Cardiac muscle cell (in vitro differentiated cells and primary cell): ENCODE measurements around the gene BST2. TPM values are rescaled to one million over a fixed set of nuclear protein-coding genes. Genes with fewer than 3 reads are reported as not detected.
"Not testable (repeated sequence)": the region's sequence is repeated elsewhere in the genome, so short reads cannot be mapped to it uniquely, and the experiment has no call there.

Source experiments
- DNase-seq, 2 donors: peaks; one replicate each; pipeline versions ENCODE4 v3.0.0 to v3.0.0-alpha.2; 2010 to 2017; ENCODE audit warnings: low read depth in 1 of 2, low spot score in 1 of 2
- H3K27ac ChIP-seq: fragments of 200-600 bp; sonication (generic); 2 replicates; pipeline ENCODE4 v1.5.1; 2016
- H3K27me3 ChIP-seq: fragments of 200-600 bp; sonication (generic); 2 replicates; pipeline ENCODE4 v1.6.0; 2016; ENCODE audit warnings: control low read depth
- H3K36me3 ChIP-seq: fragments of 200-600 bp; sonication (generic); 2 replicates; pipeline ENCODE4 v1.5.1; 2016; ENCODE audit warnings: control low read depth
- H3K4me1 ChIP-seq: fragments of 200-600 bp; sonication (generic); 2 replicates; pipeline ENCODE4 v1.8.1; 2017; ENCODE audit warnings: low read depth, mild to moderate bottlenecking, mixed run types
- H3K4me3 ChIP-seq: fragments of 200-600 bp; sonication (generic); 2 replicates; pipeline ENCODE4 v1.5.1; 2016; ENCODE audit warnings: mild to moderate bottlenecking
- H3K9me3 ChIP-seq: fragments of 200-600 bp; sonication (generic); 2 replicates; pipeline ENCODE4 v1.5.1; 2017; ENCODE audit warnings: low read depth, mild to moderate bottlenecking, control low read depth
- polyA plus RNA-seq: library from polyadenylated mRNA; unstranded; fragments of >200 nt; fragmentation: Nextera tagmentation; extraction: Ambion mirVana; gene quantifications from 2 replicates; pipeline ENCODE4 v1.2.1, GENCODE V29; 2016
- total RNA-seq: library from RNA; depleted of rRNA; stranded (reverse); fragments of >200 nt; gene quantifications from 2 replicates; pipeline ENCODE4 v1.2.3, GENCODE V29; 2016
- TF ChIP-seq, protein P1 (sequence below): IDR thresholded peaks from 2 replicates; pipeline ENCODE4 v1.5.1; 2012; ENCODE audit warnings: low read depth, mild to moderate bottlenecking, low read length

Gene BST2
- total and polyA plus RNA-seq, 2 experiments from 2014 or later = 91.8 to 166 TPM

DNA sequence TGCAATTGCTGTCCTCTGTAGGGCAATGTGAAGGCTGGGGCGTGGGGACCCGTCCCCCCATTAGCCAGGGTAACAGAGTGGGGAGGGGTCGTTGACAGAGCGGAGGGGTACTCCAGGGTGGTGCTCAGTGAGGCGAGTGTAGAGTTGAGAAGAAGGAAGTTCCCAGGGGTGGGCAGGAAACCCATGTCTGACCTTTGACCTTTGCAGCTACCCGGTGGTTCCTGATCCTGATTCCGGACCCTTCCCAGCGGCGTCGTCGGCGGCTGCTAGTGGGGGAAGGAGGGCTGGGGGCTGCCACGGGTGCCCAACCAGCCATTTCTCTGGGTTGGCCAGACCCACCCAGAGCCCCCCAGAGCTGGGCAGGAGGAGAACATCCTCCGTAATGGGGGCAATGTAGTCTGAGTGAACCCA lies 26.2 kb downstream of the BST2 start:
- Histone ChIP-seq H3K4me1 (no peaks in the 10 kb centered on the region), H3K9me3 (no peaks in the 10 kb centered on the region), H3K27ac (peak overlapping the region; percentile 12), H3K4me3 (no peak overlapping the region), H3K27me3 (no peaks in the 10 kb centered on the region), H3K36me3 (no peaks in the 10 kb centered on the region)
- TF ChIP-seq, protein P1, sequence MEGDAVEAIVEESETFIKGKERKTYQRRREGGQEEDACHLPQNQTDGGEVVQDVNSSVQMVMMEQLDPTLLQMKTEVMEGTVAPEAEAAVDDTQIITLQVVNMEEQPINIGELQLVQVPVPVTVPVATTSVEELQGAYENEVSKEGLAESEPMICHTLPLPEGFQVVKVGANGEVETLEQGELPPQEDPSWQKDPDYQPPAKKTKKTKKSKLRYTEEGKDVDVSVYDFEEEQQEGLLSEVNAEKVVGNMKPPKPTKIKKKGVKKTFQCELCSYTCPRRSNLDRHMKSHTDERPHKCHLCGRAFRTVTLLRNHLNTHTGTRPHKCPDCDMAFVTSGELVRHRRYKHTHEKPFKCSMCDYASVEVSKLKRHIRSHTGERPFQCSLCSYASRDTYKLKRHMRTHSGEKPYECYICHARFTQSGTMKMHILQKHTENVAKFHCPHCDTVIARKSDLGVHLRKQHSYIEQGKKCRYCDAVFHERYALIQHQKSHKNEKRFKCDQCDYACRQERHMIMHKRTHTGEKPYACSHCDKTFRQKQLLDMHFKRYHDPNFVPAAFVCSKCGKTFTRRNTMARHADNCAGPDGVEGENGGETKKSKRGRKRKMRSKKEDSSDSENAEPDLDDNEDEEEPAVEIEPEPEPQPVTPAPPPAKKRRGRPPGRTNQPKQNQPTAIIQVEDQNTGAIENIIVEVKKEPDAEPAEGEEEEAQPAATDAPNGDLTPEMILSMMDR = no peak
- peak in 1 of 2 donors; percentile 49 for DNase-seq

DNA sequence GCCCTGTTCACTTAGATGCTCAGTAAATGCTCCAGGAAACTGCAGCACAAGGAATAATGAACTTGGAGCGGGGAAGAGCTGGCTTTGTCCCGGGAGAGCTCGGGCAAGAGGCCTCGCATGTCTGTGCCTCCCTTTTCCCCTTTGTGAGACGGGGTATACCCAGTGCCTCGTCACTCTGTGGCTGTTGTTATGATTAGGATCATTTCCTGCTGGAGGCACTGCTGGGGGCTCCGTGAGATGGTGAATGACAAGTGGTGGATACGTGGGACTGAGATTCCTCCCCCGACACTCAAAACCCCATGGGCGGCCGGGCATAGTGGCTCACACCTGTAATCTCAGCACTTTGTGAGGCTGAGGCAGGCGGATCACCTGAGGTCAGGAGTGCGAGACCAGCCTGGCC lies 27.2 kb downstream of the BST2 start:
- H3K27ac ChIP-seq = no peak overlapping the region
- TF ChIP-seq, protein P1 = no peak
- H3K4me3 ChIP-seq = no peak overlapping the region
- H3K36me3 ChIP-seq = no peaks in the 10 kb centered on the region
- no peak for DNase-seq
- H3K27me3 ChIP-seq = no peaks in the 10 kb centered on the region
- H3K4me1 ChIP-seq = no peaks in the 10 kb centered on the region
- no peaks in the 10 kb centered on the region for H3K9me3 ChIP-seq

GRCh38 chr19:17376935-17377600 lies 28.4 kb downstream of the BST2 start, which contains the start of gene PLVAP:
Gene PLVAP, minus strand, starts transcription at chr19:17377342. Its CDS starts 54 bp downstream, at chr19:17377288.
- Histone ChIP-seq H3K9me3 (no peaks in the 10 kb centered on the region), H3K27ac (no peak within 1 kb of the TSS), H3K4me3 (no peak within 1 kb of the TSS), H3K36me3 (no peaks in the 10 kb centered on the region), H3K27me3 (no peaks in the 10 kb centered on the region), H3K4me1 (no peaks in the 10 kb centered on the region)
- TF ChIP-seq, protein P1 = no peak
- DNase-seq = no peak

DNA sequence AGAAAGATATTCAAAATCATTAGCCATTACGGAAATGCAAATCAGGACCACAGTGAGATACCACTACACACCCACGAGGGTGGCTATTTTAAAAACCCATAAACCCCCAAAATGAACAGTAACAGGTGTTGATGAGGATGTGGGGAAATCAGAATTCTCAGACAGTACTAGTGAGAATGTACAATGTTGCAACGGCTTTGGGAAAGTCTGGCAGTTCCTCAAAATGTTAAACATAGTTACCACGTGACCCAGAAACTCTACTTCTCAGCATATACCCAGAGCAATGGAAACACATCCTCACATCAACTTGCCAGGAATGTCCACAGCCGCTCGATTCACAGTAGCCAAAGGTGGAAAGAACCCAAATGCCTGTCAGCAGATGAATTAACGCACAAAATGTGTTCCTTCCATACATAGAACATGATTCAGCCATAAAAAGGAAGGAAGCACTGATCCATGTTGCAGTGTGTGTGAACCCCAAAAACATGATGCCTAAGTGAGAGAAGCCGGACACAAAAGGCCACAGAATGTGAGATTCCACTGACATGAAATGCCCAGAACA lies 35.3 kb downstream of the BST2 start:
- Histone ChIP-seq H3K27me3 (no peaks in the 10 kb centered on the region), H3K9me3 (no peaks in the 10 kb centered on the region), H3K36me3 (no peaks in the 10 kb centered on the region), H3K27ac (no peak overlapping the region), H3K4me1 (no peaks in the 10 kb centered on the region), H3K4me3 (no peak overlapping the region)
- DNase-seq = peak in 1 of 2 donors; percentile 93
- TF ChIP-seq, protein P1 = no peak

DNA sequence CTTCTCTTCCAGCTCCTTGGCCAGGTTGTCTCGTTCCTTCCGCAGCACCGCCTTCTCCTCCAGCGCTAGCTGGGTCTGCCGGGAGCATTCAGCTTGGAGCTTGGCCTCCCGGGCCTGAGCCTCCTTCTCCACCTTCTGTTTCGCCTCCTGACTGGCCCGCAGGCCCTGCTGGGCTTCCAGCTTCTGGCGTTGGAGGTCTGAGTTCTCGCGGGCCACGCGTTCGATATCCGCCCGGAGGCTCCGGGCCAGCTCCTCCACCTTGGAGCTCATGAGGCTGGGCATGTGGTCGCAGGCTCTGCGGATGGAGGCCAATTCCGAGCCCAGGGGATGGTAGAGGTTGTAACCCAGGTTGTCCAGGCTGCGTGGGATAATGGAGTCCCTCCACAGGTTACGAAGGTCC lies 40.1 kb downstream of the BST2 start:
- no peaks in the 10 kb centered on the region for H3K4me1 ChIP-seq
- H3K9me3 ChIP-seq = no peaks in the 10 kb centered on the region
- no peak overlapping the region for H3K27ac ChIP-seq
- no peak overlapping the region for H3K4me3 ChIP-seq
- H3K27me3 ChIP-seq = no peaks in the 10 kb centered on the region
- H3K36me3 ChIP-seq = no peaks in the 10 kb centered on the region
- TF ChIP-seq, protein P1 = no peak
- no peak for DNase-seq

- not testable (repeated sequence) for H3K9me3 ChIP-seq, DNase-seq, H3K27ac ChIP-seq, H3K4me3 ChIP-seq, H3K4me1 ChIP-seq, H3K27me3 ChIP-seq, H3K36me3 ChIP-seq
These were observed 41.4 kb downstream of the BST2 start for GRCh38 chr19:17363852-17364605.
